ENCODE measurements around the gene RTP2.
A peak's percentile ranks its signal among the peaks of the same experiment; 100 is the strongest.

The RTP2 gene

DNA sequence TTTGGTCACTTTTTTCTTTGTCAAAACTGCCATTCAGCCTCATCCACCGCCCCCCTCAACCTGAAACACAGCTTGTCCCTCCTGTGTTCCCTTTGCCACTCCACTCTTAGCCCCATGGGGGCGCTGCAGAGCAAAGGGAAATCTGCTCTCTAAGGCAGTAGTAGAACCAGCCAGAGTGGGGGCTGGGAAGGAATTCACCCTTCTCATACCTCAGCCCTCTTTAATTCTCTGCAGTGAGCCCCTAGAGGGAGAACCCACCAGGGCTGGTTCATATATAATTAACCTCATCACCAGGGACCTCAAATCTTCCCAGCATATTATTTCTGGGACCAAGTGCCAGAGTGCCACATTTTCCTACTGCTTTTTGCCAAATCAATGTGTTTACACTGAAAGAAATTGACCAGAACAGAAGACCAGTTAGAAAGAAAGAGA lies 45.7 kb upstream of the RTP2 start:
- no peak for TF ChIP-seq CREB1 (IDR thresholded peaks at IDR 0.05; ENCODE audit: low read depth)
- TF ChIP-seq EGR1 (IDR thresholded peaks at IDR 0.05), result no peak
- peak; percentile 99 for TF ChIP-seq RAD21 (IDR thresholded peaks at IDR 0.05; ENCODE audit: low read depth)
- peak; percentile 58 for TF ChIP-seq TCF12 (IDR thresholded peaks at IDR 0.05; ENCODE audit: low read depth)
- TF ChIP-seq NFIC (IDR thresholded peaks at IDR 0.05), result peak; percentile 35; the same call in 1 of the 2 replicates

DNA sequence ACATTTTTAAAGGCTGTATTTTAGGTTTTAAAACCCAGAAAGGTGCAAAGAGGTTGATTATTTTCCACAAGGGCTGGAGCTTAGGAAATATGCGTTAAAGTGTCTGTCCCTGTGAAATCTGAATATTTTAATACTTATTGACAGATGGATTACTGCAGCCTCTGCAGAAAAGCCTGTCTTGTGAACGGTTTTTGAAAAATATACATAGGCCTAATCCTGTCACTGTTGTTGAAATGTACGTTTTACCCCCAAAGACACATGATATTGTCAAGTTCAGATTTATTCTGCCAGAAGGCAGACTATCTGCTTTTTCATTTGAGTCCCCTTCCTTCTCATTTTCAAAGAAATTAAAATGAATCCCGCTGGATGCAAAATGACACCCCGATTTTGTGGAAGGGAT lies 45.1 kb upstream of the RTP2 start:
- TF ChIP-seq NFIC (IDR thresholded peaks at IDR 0.05) (no peak), CEBPB (IDR thresholded peaks at IDR 0.05) (no peak), MAX (IDR thresholded peaks at IDR 0.05) (no peak), TCF12 (IDR thresholded peaks at IDR 0.05; ENCODE audit: low read depth) (no peak), EGR1 (IDR thresholded peaks at IDR 0.05) (no peak), YY1 (IDR thresholded peaks at IDR 0.05; ENCODE audit: low read depth) (no peak), RAD21 (IDR thresholded peaks at IDR 0.05; ENCODE audit: low read depth) (no peak), FOXM1 (IDR thresholded peaks at IDR 0.05; ENCODE audit: borderline replicate concordance, low read depth) (no peak), TEAD4 (IDR thresholded peaks at IDR 0.05) (no peak)

DNA sequence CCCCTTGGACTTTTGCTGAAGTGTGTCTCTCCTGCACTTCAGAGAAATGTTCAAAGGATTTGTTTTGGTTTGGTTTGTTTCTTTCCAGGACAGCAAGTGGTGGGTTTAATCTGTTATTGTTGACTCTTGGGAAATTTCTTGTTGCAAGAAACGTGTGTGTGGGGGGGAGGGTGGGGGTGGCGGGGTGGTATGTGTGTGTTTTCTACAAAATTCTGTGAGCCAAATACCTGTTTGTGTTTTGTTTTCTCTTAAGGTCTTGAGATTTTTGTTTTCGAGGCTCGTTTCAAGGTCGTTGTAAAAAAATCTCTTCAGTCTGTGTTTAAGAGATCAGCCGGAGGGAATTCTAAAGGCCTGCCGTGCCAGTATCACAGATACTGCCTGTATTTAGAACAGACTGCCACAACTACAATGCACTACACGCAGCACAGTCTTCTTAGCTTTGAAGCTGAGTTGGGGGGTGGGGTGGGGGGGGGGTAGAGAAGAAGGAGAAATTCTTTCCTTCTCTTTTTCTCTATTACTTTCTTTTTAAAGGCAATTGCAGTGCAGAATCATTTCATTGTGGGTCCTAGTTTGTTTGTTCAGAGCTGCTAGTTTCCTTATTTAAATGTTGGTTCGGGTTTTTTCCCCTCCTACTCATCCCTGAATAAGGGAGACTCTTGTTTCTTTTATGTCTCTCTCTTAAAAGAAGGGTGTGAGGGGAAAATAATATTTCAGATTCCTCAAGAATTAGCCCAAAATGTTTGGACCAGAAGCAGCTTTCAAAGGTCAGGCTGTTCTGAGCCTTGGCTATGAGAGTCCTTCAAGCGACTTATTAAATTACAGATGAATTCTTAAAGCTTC lies 44.3 kb upstream of the RTP2 start:
- TF ChIP-seq YY1 (IDR thresholded peaks at IDR 0.05; ENCODE audit: low read depth), result no peak
- no peak for TF ChIP-seq RAD21 (IDR thresholded peaks at IDR 0.05; ENCODE audit: low read depth)
- no peak for TF ChIP-seq FOXM1 (IDR thresholded peaks at IDR 0.05; ENCODE audit: borderline replicate concordance, low read depth)
- no peak for TF ChIP-seq TCF12 (IDR thresholded peaks at IDR 0.05; ENCODE audit: low read depth)
- no peak for TF ChIP-seq EGR1 (IDR thresholded peaks at IDR 0.05)

- TF ChIP-seq MAX (IDR thresholded peaks at IDR 0.05) (no peak), YY1 (IDR thresholded peaks at IDR 0.05; ENCODE audit: low read depth) (no peak), EGR1 (IDR thresholded peaks at IDR 0.05) (no peak), TAF1 (IDR thresholded peaks at IDR 0.05; ENCODE audit: low read depth) (no peak), EP300 (IDR thresholded peaks at IDR 0.05; ENCODE audit: borderline replicate concordance) (no peak), TEAD4 (IDR thresholded peaks at IDR 0.05) (no peak), CREB1 (IDR thresholded peaks at IDR 0.05; ENCODE audit: low read depth) (no peak), FOXM1 (IDR thresholded peaks at IDR 0.05; ENCODE audit: borderline replicate concordance, low read depth) (no peak), RAD21 (IDR thresholded peaks at IDR 0.05; ENCODE audit: low read depth) (no peak), TCF12 (IDR thresholded peaks at IDR 0.05; ENCODE audit: low read depth) (no peak), NFIC (IDR thresholded peaks at IDR 0.05) (no peak), ZBTB7A (IDR thresholded peaks at IDR 0.05; ENCODE audit: low read depth) (no peak), USF1 (IDR thresholded peaks at IDR 0.05) (no peak), CEBPB (IDR thresholded peaks at IDR 0.05) (no peak)
- TF ChIP-seq, protein P1, sequence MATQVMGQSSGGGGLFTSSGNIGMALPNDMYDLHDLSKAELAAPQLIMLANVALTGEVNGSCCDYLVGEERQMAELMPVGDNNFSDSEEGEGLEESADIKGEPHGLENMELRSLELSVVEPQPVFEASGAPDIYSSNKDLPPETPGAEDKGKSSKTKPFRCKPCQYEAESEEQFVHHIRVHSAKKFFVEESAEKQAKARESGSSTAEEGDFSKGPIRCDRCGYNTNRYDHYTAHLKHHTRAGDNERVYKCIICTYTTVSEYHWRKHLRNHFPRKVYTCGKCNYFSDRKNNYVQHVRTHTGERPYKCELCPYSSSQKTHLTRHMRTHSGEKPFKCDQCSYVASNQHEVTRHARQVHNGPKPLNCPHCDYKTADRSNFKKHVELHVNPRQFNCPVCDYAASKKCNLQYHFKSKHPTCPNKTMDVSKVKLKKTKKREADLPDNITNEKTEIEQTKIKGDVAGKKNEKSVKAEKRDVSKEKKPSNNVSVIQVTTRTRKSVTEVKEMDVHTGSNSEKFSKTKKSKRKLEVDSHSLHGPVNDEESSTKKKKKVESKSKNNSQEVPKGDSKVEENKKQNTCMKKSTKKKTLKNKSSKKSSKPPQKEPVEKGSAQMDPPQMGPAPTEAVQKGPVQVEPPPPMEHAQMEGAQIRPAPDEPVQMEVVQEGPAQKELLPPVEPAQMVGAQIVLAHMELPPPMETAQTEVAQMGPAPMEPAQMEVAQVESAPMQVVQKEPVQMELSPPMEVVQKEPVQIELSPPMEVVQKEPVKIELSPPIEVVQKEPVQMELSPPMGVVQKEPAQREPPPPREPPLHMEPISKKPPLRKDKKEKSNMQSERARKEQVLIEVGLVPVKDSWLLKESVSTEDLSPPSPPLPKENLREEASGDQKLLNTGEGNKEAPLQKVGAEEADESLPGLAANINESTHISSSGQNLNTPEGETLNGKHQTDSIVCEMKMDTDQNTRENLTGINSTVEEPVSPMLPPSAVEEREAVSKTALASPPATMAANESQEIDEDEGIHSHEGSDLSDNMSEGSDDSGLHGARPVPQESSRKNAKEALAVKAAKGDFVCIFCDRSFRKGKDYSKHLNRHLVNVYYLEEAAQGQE (IDR thresholded peaks at IDR 0.05; ENCODE audit: low read depth), result no peak
These were observed 43.7 kb upstream of the RTP2 start for GRCh38 chr3:187746059-187746441.

DNA sequence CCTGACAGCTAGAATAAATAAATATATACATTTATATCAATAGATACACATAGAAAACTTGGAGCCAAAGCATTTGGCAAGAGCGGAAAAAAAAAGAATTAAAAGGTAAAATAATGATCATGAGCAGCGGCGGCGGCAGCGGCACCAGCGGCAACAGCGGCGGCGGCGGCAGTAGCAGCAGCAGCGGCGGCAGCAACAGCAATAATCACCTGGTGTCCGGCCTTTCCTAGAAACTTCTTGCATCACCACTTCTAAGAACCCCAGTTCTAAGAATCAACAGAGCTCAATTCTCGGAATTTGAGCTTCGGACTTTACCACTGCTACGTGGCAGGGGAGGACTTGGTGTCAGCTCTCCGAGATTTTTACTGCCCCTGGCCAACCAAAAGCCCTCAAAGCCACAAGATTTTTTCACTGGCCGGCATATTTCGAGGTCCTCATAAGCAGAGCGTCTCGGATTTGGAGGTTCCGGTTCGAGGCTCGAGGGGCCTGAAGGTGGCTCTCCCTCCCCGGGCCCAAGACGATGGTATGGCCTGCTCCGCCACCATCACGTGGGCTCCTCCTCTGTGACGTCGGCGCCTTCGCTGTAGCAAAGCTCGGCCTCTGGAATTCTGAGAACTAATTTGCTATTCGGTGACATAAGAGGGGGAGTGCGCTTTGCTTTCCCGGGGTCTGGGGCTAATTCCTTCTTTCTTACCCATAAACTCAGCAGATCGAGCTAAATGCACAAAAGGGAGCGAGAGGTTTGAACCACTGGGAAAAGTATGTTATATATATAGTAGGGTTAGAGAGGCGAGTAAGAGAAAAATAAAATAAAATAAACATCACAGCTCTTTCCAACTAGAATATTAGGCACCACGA lies 43.1 kb upstream of the RTP2 start, which contains the start of gene BCL6:
Gene BCL6, minus strand, starts transcription at position 268 of the 858 bp plus-strand sequence. CDS start 11,775 bp downstream, outside the sequence.
- TF ChIP-seq FOXM1 (IDR thresholded peaks at IDR 0.05; ENCODE audit: borderline replicate concordance, low read depth), result no peak; the same call in none of the 2 replicates
- no peak for TF ChIP-seq ZBTB7A (IDR thresholded peaks at IDR 0.05; ENCODE audit: low read depth)
- TF ChIP-seq RAD21 (IDR thresholded peaks at IDR 0.05; ENCODE audit: low read depth), result no peak
- peak; percentile 96 for TF ChIP-seq CEBPB (IDR thresholded peaks at IDR 0.05)
- TF ChIP-seq CREB1 (IDR thresholded peaks at IDR 0.05; ENCODE audit: low read depth), result peak; percentile 86
- TF ChIP-seq YY1 (IDR thresholded peaks at IDR 0.05; ENCODE audit: low read depth), result no peak; the same call in 1 of the 2 replicates
- peak; percentile 64; the same call in 1 of the 2 replicates for TF ChIP-seq EP300 (IDR thresholded peaks at IDR 0.05; ENCODE audit: borderline replicate concordance)
- TF ChIP-seq, protein P1 (IDR thresholded peaks at IDR 0.05; ENCODE audit: low read depth), result no peak
- no peak for TF ChIP-seq EGR1 (IDR thresholded peaks at IDR 0.05)
- TF ChIP-seq USF1 (IDR thresholded peaks at IDR 0.05), result peak; percentile 99
- peak; percentile 92; the same call in 1 of the 2 replicates for TF ChIP-seq TAF1 (IDR thresholded peaks at IDR 0.05; ENCODE audit: low read depth)
- TF ChIP-seq NFIC (IDR thresholded peaks at IDR 0.05), result peak; percentile 36; the same call in 1 of the 2 replicates
- peak; percentile 50 for TF ChIP-seq MAX (IDR thresholded peaks at IDR 0.05)
- TF ChIP-seq TEAD4 (IDR thresholded peaks at IDR 0.05), result peak; percentile 75
- peak; percentile 59; the same call in 1 of the 2 replicates for TF ChIP-seq TCF12 (IDR thresholded peaks at IDR 0.05; ENCODE audit: low read depth)

Data from Ishikawa (cell line).